GM18517 (cell line): Measurements from ENCODE around the gene FLNC.

Experiments
- ATAC-seq: cut with Tn5 transposase; IDR thresholded peaks from one replicate; pipeline ENCODE4 v1.9.1; 2021; ENCODE audit warnings: mild to moderate bottlenecking, moderate library complexity; ENCODE audit not compliant: unreplicated experiment

The FLNC gene

DNA sequence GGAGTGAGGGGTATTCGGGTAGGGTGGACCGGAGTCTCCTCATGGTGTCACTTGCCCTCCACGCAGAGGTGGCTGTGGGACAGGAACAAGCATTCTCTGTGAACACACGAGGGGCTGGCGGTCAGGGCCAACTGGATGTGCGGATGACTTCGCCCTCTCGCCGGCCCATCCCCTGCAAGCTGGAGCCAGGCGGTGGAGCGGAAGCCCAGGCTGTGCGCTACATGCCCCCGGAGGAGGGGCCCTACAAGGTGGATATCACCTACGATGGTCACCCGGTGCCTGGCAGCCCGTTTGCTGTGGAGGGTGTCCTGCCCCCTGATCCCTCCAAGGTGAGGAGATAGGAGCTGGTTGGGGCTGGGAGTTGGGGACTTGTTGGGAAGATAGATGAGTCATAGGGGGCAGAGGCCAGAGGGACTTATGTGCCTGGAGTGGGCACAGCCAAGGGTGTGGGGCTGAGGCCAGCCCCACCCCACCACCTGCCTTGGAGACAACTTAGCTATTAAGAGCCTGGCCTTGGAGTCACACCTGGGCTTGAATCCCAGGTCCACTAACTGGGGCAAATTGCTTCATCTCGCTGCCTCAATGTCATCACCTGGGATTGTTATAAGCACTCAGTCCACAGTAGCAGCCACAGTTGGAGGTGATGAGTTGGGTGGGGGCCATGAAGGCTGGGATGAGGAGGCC lies 13.9 kb downstream of the FLNC start:
- ATAC-seq: no peak

DNA sequence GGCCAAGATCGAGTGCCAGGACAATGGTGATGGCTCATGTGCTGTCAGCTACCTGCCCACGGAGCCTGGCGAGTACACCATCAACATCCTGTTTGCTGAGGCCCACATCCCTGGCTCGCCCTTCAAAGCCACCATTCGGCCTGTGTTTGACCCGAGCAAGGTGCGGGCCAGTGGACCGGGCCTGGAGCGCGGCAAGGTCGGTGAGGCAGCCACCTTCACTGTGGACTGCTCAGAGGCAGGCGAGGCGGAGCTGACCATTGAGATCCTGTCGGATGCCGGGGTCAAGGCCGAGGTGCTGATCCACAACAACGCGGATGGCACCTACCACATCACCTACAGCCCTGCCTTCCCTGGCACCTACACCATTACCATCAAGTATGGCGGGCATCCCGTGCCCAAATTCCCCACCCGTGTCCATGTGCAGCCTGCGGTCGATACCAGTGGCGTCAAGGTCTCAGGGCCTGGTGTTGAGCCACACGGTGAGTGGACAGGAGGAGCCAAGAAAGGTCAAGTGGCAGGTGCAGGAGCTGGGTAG lies 14.6 kb downstream of the FLNC start:
- ATAC-seq: no peak

GRCh38 chr7:128845475-128845874 lies 15.3 kb downstream of the FLNC start:
- no peak for ATAC-seq

DNA sequence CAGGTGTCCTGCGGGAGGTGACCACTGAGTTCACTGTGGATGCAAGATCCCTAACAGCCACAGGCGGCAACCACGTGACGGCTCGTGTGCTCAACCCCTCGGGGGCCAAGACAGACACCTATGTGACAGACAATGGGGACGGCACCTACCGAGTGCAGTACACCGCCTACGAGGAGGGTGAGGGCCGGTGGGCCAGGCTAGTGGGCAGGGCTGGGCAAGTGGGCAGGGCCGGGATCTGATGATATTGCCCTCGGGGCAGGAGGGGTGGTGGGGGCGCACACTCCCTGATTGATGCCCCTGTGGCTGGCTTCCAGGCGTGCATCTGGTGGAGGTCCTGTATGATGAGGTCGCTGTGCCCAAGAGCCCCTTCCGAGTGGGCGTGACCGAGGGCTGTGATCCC lies 15.8 kb downstream of the FLNC start:
- ATAC-seq: no peak

- ATAC-seq: no peak
Observed at GRCh38 chr7:128846781-128847444, 16.7 kb downstream of the FLNC start.

DNA sequence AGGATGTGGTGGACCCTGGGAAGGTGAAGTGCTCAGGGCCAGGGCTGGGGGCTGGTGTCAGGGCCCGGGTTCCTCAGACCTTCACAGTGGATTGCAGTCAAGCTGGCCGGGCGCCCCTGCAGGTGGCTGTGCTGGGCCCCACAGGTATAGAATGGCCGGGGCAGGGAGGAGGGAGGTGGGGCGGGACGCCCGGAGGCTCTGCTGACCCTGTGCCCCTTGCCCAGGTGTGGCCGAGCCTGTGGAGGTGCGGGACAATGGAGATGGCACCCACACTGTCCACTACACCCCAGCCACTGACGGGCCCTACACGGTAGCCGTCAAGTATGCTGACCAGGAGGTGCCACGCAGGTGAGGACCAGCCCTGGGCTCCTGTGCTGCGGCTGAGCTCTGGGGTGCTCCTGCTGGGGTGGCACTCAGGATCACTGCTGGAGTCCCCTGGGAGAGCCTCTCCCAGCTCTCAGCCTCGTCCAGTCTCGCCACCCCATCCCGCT lies 17.6 kb downstream of the FLNC start:
- no peak for ATAC-seq

GRCh38 chr7:128848289-128849155 lies 18.3 kb downstream of the FLNC start:
- no peak for ATAC-seq

DNA sequence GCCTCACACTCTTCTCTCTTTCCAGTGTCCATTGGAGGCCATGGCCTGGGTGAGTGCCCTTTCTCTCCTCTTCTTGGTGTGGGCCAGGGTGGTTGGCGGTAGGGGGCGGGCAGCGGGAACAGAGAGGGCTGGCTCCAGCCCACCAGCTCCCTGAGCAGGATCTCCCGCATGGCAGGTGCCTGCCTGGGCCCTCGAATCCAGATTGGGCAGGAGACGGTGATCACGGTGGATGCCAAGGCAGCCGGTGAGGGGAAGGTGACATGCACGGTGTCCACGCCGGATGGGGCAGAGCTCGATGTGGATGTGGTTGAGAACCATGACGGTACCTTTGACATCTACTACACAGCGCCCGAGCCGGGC lies 18.9 kb downstream of the FLNC start:
- ATAC-seq: no peak

- no peak for ATAC-seq
Observed at GRCh38 chr7:128849804-128850490, 19.7 kb downstream of the FLNC start.

DNA sequence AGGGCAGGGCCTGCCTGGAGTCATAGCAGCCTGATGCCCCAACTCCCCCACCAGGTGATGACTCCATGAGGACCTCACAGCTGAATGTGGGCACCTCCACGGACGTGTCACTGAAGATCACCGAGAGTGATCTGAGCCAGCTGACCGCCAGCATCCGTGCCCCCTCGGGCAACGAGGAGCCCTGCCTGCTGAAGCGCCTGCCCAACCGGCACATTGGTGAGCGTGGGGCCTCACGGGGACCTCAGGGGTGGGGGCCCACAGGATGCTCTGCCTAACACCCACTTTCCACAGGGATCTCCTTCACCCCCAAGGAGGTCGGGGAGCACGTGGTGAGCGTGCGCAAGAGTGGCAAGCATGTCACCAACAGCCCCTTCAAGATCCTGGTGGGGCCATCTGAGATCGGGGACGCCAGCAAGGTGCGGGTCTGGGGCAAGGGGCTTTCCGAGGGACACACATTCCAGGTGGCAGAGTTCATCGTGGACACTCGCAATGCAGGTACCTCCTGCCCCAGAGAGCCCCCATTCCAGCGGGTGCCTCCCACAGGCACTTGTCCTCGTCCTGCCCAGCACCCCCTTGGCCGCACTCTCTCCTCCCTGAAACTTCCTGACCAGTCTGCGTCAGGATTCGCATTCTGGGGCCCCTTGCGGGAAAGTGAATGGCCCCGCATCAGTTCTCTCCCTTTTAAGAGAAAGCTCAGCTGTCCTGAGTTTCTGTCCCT lies 22.5 kb downstream of the FLNC start:
- ATAC-seq: no peak

DNA sequence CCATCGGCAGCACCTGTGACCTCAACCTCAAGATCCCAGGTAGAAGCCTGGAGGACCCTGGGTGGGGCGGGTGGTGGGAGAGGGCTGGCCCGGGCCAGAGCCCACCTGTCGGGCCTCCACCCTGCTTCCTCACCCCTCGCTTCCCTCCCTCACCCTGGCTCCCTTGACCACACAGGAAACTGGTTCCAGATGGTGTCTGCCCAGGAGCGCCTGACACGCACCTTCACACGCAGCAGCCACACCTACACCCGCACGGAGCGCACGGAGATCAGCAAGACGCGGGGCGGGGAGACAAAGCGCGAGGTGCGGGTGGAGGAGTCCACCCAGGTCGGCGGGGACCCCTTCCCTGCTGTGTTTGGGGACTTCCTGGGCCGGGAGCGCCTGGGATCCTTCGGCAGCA lies 23.6 kb downstream of the FLNC start:
- no peak for ATAC-seq

GRCh38 chr7:128854396-128854795 lies 24.2 kb downstream of the FLNC start:
- no peak for ATAC-seq

GRCh38 chr7:128855559-128855958 lies 25.4 kb downstream of the FLNC start:
- ATAC-seq: no peak

DNA sequence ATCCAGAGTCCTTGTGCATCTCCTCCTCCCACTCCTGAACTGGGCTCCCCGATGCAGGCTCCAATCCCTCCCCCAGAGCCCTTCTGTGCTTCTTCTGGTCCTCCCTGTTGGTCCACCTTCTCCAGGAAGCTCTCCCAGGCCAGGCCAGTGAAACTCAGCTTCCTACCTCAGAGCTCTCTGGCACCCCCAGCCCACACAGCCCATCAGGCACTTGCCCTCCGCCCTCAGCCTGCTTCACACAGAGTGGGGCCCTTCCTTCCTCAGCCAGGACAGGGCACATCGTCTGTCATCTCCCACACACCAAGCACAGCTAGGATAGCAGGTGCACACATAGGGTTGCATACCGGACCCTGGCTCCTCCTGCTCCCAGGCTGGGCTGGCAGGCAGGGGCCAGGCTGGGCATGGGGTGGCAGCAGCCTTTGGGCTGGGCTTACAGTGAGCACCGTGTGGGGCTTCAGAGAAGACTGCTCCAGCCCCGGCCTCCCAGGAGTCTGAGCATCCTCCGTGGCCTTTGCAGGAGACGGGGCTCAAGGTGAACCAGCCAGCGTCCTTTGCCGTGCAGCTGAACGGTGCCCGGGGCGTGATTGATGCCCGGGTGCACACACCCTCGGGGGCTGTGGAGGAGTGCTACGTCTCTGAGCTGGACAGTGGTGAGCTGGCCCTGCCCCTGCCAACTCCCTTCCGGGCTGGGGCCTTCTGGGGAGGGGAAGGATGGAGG lies 26.0 kb downstream of the FLNC start:
- ATAC-seq: no peak

DNA sequence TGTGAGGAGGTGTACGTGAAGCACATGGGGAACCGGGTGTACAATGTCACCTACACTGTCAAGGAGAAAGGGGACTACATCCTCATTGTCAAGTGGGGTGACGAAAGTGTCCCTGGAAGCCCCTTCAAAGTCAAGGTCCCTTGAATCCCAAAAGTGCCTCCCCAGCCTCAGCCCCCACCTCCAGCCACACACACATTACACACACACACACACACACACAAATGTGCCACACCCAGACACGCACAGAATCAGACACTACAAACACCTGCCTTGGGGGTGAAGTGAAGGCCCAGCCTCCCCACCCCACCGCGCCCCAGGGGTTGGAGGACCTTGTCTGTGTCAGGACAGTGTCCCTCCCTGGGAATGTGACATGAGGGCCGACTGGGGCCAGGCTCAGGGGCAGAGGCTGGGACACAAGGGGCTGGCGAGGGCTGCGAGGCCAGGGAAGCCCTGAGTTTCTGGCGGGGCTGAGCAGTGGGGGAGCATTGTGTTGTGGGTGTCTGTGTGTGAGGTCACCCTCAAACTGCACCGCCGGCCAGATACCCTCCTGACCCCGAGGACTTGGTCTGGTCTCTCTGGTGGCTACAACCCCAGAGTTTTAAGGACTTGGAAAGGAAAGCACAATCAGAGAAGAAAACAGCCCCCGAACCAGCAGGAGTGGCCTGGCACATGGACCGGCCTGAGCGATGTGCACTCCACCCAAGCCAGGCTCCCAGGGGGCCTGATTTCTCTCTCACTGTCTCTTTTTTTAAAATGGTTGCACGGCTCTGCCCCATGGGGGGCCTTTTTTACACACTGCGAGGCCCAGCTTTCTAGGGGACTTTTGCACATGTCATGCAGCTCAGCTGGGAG lies 28.4 kb downstream of the FLNC start:
- ATAC-seq: no peak

DNA sequence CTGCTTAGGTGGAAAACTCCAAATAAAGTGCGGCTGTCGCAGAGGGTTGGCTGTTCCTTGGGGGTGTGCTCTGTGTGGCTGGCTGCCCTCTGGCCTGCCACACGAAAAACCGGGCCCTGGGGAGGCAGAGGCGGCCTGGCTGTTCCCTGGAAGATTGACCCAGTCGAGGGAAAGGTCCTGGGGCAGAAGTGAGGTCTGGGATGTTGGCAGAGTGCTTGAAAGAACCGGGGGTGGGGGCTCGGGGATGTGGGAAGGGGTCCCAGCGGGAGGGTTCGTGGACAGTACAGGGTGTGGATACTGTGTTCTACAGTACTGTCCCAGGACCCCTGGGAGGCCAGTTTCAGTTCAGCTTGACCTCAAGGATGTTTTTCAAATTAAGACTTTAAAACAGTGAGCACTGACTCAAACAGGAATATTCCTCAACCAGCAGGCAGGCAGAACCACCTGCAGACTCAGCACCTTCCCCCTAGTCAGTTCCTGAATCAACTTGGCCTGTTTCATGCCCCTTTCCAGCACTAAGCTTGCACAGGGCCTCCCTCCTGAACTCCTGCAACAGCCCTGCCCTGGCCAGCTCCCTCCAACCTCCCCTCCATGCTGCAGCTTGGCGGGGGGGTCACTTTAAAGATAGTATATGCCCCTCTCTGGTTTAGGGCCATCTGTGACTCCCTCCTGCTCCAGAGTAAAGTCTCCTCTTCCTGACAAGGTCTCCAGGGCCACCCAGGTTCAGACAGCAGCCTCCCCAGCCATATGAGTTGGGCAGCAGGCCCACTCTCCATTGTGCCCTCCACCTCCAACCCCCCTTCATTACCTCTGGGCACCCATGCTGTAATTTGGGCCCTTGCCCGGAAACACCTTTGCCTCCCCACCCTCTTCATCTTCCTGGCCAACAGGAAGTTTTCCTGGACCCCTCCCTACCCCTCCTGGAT lies 29.3 kb downstream of the FLNC start:
- ATAC-seq: no peak

GRCh38 chr7:128860158-128861073 lies 30.2 kb downstream of the FLNC start:
- no peak for ATAC-seq
